Uterus (tissue), 2 donors: ENCODE results near the gene AMBRA1.

ENCODE experiments used
- POLR2A ChIP-seq, 2 donors: fragments of 450-650 bp; IDR thresholded peaks; one replicate each; pipeline ENCODE4 v1.6.1; 2016; ENCODE audit warnings: antibody characterized with exemption in 2 of 2, mild to moderate bottlenecking in 1 of 2, moderate library complexity in 1 of 2
- TF ChIP-seq, protein P1 (sequence below), 4 experiments: fragments of 200-600 bp in 2 of 4; fragments of 450-650 bp in 2 of 4; sonication (generic) in 2 of 4; IDR thresholded peaks; one replicate each; pipeline ENCODE4 v1.5.1; 2016 to 2019; ENCODE audit warnings: antibody characterized with exemption in 4 of 4, mild to moderate bottlenecking in 2 of 4, moderate library complexity in 1 of 4

DNA sequence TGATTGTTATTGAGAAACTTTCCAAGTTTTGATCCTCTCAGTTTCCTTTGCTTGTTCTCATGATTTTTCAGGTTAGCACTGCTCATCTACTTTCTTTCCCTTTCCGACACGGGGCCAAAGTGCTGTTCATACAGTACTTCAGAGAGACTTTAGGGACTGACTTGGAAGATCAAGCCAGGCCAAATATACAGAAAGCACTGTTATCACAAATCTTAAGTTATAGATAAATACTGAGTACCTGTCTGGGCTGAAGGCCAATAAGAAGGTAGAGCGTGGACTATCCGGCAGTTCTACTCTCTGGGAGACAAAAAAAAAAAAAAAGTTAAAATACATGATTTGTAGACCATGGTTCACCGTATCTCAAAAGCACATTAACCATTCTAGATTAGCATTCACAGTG lies 46.2 kb downstream of the AMBRA1 start:
- no peak for TF ChIP-seq POLR2A (IDR thresholded peaks at IDR 0.05)
- TF ChIP-seq, protein P1, sequence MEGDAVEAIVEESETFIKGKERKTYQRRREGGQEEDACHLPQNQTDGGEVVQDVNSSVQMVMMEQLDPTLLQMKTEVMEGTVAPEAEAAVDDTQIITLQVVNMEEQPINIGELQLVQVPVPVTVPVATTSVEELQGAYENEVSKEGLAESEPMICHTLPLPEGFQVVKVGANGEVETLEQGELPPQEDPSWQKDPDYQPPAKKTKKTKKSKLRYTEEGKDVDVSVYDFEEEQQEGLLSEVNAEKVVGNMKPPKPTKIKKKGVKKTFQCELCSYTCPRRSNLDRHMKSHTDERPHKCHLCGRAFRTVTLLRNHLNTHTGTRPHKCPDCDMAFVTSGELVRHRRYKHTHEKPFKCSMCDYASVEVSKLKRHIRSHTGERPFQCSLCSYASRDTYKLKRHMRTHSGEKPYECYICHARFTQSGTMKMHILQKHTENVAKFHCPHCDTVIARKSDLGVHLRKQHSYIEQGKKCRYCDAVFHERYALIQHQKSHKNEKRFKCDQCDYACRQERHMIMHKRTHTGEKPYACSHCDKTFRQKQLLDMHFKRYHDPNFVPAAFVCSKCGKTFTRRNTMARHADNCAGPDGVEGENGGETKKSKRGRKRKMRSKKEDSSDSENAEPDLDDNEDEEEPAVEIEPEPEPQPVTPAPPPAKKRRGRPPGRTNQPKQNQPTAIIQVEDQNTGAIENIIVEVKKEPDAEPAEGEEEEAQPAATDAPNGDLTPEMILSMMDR (IDR thresholded peaks at IDR 0.05), result no peak
